Kidney epithelial cell (primary cell): ENCODE measurements around the gene RHPN2. TPM values are rescaled to one million over a fixed set of nuclear protein-coding genes. Genes with fewer than 3 reads are reported as not detected.
"Not testable (repeated sequence)": the region's sequence is repeated elsewhere in the genome, so short reads cannot be mapped to it uniquely, and the experiment has no call there.

Experiments used
- DNase-seq: peaks from one replicate; pipeline ENCODE4 v3.0.0-alpha.2; 2010; ENCODE audit warnings: low read depth
- H3K27me3 ChIP-seq: 2 replicates; pipeline ENCODE4 v1.6.0; 2011; ENCODE audit warnings: low read length; ENCODE audit not compliant: control insufficient read depth, insufficient read depth
- H3K36me3 ChIP-seq: 2 replicates; pipeline ENCODE4 v1.5.1; 2011; ENCODE audit warnings: low read length; ENCODE audit not compliant: control insufficient read depth, insufficient read depth
- H3K4me3 ChIP-seq: 2 replicates; pipeline ENCODE4 v1.5.1; 2011; ENCODE audit warnings: low read depth, mild to moderate bottlenecking, control low read depth, low read length
- total RNA-seq: library from RNA; depleted of rRNA; stranded (reverse); fragments of >200 nt; gene quantifications from 2 replicates; pipeline ENCODE4 v1.2.3, GENCODE V29; 2015
- TF ChIP-seq, protein P1 (sequence below): IDR thresholded peaks from 2 replicates; pipeline ENCODE4 v1.5.1; 2011; ENCODE audit warnings: mild to moderate bottlenecking, moderate library complexity, low read length, control low read depth, inconsistent platforms; ENCODE audit not compliant: insufficient read depth, poor library complexity, severe bottlenecking

Gene RHPN2
- total RNA-seq, 1 donor from 2014 or later, result 27.6 TPM

DNA sequence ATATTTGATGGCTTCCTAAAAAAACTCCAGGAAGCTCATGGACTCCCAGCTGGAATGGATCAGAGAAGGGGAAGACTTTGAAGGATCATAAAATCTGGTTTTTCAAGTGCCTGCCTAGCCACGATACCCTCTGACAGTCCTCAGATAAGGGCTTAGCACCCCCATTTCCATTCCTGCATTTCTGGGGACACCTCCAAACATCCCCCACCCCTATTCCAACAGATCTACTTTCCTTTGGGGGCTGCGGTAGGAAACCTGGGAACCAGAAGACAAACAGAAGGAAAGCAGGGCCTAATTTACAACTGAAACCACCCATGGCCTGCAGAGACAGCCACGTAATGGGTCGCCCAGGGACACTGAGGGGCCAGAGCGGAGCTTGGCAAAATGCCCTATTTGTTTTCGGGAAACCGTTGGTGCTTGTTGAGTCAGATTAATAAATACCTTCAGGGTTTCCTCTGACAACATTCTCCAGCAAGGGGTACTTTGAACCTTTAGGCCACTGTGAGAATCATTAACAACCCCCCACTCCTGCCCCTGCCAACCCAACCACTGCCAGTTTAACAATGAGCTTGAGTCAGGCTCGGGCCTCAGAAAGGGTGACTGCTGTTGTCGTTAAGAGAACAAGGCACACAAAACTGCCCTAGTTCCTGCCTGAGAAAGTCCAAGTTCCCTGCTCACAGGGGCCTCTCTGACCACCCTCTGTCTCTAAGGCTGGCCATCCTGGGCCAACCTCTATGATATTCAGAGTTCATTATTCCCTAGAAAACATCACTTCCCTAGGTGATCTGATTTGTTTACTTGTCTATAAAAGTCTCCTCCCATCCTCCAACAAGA is 23.5 kb downstream of the RHPN2 start:
- DNase-seq, result peak; percentile 94
- TF ChIP-seq, protein P1, sequence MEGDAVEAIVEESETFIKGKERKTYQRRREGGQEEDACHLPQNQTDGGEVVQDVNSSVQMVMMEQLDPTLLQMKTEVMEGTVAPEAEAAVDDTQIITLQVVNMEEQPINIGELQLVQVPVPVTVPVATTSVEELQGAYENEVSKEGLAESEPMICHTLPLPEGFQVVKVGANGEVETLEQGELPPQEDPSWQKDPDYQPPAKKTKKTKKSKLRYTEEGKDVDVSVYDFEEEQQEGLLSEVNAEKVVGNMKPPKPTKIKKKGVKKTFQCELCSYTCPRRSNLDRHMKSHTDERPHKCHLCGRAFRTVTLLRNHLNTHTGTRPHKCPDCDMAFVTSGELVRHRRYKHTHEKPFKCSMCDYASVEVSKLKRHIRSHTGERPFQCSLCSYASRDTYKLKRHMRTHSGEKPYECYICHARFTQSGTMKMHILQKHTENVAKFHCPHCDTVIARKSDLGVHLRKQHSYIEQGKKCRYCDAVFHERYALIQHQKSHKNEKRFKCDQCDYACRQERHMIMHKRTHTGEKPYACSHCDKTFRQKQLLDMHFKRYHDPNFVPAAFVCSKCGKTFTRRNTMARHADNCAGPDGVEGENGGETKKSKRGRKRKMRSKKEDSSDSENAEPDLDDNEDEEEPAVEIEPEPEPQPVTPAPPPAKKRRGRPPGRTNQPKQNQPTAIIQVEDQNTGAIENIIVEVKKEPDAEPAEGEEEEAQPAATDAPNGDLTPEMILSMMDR, result no peak
- Histone ChIP-seq H3K27me3 (no peaks in the 10 kb centered on the region), H3K36me3 (peaks cover 2% of the 10 kb centered on the region), H3K4me3 (no peak overlapping the region)

DNA sequence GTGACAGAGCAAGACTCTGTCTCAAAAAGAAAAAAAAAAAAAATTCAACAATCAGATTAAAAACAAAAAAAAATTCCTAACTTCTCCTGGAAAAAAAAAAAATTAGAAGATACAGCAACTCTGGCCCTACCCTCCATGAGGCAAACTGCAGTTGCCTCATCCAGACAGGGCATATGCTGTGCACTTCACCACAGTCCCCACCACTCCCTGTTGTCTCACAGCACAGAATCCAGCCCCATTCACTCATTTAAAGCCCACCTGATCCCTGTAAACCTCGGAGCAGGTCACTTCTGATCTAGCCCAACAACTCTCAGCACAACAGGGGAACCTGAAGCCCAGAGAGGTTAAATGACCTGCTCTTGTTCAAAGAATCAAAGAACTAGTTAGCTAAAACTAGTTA is 24.9 kb downstream of the RHPN2 start:
- Histone ChIP-seq H3K27me3 (no peaks in the 10 kb centered on the region), H3K4me3 (no peak overlapping the region), H3K36me3 (peaks cover 2% of the 10 kb centered on the region)
- TF ChIP-seq, protein P1, result no peak
- DNase-seq, result no peak

DNA sequence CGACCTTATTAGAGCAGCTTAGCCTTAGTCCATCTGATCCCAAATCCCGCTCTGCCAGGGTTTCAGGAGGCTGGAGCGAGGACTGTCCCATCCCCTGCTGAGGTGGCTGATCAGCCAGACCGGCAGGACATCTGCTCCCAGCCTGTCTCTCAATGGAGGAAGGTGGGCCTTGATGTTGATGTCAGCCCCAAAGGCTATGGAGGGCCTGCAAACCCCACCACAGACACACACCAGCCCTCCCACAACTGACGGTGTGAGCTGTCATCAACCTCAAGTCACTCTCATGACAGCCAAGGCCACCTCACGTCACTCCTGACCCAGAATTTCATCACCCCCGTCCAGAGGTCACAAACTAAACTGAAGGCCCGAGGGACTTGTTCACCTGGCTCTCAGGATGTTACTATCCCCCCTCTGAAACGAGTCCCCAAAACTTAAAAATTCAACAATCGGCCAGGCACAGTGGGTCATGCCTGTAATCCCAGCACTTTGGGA is 25.5 kb downstream of the RHPN2 start:
- peaks cover 2% of the 10 kb centered on the region for H3K36me3 ChIP-seq
- H3K27me3 ChIP-seq, result no peaks in the 10 kb centered on the region
- TF ChIP-seq, protein P1, result no peak
- no peak for DNase-seq
- no peak overlapping the region for H3K4me3 ChIP-seq

DNA sequence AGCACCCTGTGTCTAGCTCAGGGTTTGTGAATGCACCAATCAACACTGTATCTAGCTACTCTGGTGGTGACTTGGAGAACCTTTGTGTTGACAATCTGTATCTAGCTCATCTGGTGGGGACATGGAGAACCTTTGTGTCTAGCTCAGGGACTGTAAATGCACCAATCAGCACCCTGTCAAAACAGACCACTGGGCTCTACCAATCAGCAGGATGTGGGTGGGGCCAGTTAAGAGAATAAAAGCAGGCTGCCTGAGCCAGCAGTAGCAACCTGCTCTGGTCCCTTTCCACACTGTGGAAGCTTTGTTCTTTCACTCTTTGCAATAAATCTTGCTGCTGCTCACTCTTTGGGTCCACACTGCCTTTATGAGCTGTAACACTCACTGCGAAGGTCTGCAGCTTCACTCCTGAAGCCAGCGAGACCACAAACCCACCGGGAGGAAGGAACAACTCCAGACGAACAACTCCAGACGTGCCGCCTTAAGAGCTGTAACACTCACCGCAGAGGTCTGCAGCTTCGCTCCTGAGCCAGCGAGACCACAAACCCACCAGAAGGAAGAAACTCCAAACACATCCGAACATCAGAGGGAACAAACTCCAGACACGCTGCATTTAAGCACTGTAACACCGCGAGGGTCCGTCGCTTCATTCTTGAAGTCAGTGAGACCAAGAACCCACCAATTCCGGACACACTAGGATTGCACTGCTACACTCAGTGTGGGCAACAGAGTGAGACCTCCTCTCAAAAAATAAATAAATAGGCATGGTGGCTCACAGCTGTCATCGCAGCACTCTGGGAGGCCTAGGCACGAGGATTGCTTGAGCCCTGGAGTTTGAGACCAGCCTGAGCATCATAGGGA is 27.3 kb downstream of the RHPN2 start:
- DNase-seq, H3K4me3 ChIP-seq, H3K27me3 ChIP-seq, H3K36me3 ChIP-seq: not testable (repeated sequence)

DNA sequence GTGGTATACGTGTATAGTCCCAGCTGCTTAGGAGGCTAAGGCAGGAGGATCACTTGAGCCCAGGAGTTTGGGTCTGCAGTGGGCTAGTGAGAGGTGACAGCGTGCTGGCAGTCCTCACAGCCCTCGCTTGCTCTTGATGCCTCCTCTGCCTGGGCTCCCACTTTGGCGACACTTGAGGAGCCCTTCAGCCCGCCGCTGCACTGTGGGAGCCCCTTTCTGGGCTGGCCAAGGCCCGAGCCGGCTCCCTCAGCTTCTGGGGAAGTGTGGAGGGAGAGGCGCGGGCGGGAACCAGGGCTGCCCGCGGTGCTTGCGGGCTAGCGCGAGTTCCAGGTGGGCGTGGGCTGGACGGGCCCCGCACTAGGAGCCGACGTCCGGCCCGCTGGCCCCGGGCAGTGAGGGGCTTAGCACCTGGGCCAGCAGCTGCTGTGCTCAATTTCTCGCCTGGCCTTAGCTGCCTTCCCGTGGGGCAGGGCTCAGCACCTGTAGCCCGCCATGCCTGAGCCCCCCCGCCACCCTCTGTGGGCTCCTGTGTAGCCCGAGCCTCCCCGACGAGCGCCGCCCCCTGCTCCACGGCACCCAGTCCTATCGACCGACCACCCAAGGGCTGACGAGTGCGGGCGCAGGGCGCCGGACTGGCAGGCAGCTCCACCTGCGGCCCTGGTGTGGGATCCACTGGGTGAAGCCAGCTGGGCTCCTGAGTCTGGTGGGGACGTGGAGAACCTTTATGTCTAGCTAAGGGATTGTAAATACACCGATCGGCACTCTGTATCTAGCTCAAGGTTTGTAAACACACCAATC is 28.1 kb downstream of the RHPN2 start:
- not testable (repeated sequence) for DNase-seq, H3K4me3 ChIP-seq, H3K27me3 ChIP-seq, H3K36me3 ChIP-seq

DNA sequence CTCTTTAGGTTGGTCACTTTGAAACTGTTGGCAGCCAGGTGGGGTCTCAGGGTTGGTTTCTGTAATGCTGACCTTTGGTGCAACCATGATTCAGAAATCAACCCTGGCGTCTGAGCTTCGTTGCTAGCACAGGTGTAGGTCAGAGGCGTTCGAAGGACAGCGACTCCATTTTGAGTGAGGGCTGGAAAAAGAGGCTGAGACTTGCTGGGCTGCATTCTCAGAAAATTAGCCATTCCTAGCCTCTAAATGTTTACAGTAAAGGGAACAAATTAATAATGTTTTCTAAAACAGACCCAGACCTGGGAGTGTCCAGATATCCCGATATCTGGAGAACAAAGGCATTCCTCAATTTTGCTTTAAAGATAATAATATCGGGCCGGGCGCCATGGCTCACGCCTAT is 29.2 kb downstream of the RHPN2 start:
- no peak for DNase-seq
- no peak overlapping the region for H3K4me3 ChIP-seq
- no peaks in the 10 kb centered on the region for H3K27me3 ChIP-seq
- H3K36me3 ChIP-seq, result peaks cover 2% of the 10 kb centered on the region
- TF ChIP-seq, protein P1, result no peak
